ENCODE measurements around the gene PEPD. TPM values are rescaled to one million over a fixed set of nuclear protein-coding genes. Genes with fewer than 3 reads are reported as not detected.

The PEPD gene
- total RNA-seq, 1 experiment from 2014 or later, result 84.3 TPM

DNA sequence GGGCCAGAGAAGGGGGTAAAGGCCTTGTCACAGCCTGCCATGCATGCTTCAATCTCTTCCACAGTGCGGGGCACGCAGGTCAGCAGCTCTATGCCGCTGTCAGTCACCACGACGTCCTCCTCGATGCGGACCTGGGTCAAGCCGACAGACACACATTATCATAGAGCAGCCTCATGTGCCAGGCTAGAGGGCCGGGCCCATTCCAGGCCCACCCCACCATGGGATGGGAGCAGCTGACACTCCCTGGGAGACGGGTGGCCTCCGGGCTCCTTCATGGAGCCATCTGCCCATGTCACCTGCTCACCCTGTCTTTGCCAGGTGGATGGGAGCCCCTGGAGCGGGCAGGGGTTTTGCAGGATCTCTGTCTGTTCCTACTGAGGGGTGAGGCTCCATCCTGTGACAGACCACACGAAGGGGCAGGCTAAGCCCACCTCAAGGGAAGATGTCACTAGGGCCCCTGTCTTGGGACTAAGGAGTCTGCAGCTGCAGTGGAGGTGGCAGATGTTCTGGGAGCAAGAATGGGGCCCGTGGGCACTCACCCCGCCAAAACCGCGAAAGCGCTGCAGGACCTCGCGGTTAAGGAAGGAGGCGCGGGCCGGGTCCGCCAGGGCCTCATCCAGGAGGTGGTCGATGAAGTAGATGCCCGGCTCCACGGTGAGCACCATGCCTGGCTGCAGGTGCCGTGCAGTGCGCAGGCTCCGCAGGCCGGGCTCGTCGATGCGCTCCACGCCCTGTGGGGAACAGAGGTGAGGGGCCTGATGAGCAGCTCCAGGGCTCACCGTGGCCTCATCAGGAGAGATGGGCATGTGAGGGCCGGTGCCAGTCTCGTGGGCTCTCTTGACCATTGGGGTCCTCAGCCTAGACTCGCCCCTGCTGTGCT, 134.0 kb downstream of the PEPD start:
- Histone ChIP-seq H3K36me3 (replicated peaks; ENCODE audit: control insufficient read depth, insufficient read depth, low read length) (no peaks in the 10 kb centered on the region; the same call in none of the 2 replicates), H3K27me3 (ENCODE audit: control insufficient read depth, insufficient read depth, low read length) (no peaks in the 10 kb centered on the region), H3K4me3 (ENCODE audit: insufficient read depth, low read depth, low read length) (no peak overlapping the region)
- DNase-seq, result peak; percentile 52

DNA sequence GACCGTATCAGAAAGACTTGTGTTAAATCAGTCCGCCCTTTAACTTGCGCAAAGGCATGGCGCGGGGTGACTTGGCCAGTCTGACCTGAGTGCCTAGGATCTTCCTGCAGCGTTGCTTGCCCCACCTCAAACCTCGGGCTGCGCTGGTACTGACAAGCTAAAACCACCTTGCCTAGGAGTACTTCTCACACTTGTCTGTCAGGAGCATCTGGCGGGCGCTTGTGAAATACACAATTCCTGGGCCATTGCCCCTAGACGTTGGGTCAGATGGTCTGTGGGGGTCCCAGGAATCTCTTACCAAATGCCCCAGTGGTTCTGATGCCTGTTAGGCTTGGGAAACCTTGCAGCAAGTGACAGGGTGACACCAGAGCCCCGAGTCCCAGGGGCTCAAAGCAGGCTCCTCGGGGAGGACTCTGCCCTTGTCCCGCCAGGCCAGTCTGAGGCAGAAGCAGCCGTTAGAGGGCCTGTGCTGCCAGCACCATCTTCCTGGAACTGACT, 135.2 kb downstream of the PEPD start:
- no peak for DNase-seq
- Histone ChIP-seq H3K27me3 (ENCODE audit: control insufficient read depth, insufficient read depth, low read length) (no peaks in the 10 kb centered on the region), H3K4me3 (ENCODE audit: insufficient read depth, low read depth, low read length) (no peak overlapping the region), H3K36me3 (replicated peaks; ENCODE audit: control insufficient read depth, insufficient read depth, low read length) (peaks cover under 1% of the 10 kb centered on the region)

DNA sequence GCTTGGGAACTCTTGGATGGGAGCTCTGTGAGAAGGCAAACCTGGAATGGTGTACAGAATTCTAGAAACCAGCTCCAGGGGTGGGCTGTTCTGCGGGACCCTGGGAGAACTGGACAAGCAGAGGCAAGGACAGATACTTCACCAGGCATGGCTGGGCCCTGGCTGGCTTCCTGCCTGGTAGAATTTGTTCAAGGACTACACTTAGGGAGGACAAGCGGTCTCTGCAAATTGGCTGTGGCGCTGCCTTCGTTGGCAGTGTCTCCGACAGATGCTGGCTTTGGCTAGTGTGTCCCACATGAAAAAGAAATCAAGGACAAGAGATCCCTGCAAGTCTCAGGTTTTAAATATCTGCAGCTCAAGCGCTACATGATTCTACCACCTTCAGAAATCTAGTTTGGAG, 135.6 kb downstream of the PEPD start:
- H3K4me3 ChIP-seq (ENCODE audit: insufficient read depth, low read depth, low read length), result no peak overlapping the region
- H3K36me3 ChIP-seq (replicated peaks; ENCODE audit: control insufficient read depth, insufficient read depth, low read length), result peaks cover 2% of the 10 kb centered on the region
- no peak for DNase-seq
- H3K27me3 ChIP-seq (ENCODE audit: control insufficient read depth, insufficient read depth, low read length), result no peaks in the 10 kb centered on the region

DNA sequence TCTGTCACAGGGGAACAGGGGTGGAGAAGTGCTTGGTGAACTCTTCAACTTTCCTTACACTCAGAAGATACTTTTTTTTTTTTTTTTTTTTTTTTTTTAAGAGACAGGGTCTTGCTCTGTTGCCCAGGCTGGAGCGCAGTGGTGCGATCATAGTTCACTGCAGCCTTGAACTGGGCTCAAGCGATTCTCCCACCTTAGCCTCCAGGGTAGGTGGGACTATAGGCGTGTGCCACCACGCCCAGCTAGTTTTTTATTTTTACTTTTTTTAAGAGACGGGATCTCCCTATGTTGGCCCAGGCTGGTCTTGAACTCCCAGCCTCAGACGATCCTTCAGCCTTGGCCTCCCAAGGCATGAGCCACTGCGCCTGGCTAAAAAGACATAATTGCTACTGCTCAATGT, 136.6 kb downstream of the PEPD start:
- no peak for DNase-seq
- Histone ChIP-seq H3K36me3 (replicated peaks; ENCODE audit: control insufficient read depth, insufficient read depth, low read length) (peaks cover 2% of the 10 kb centered on the region), H3K4me3 (ENCODE audit: insufficient read depth, low read depth, low read length) (no peak overlapping the region), H3K27me3 (ENCODE audit: control insufficient read depth, insufficient read depth, low read length) (no peaks in the 10 kb centered on the region)

DNA sequence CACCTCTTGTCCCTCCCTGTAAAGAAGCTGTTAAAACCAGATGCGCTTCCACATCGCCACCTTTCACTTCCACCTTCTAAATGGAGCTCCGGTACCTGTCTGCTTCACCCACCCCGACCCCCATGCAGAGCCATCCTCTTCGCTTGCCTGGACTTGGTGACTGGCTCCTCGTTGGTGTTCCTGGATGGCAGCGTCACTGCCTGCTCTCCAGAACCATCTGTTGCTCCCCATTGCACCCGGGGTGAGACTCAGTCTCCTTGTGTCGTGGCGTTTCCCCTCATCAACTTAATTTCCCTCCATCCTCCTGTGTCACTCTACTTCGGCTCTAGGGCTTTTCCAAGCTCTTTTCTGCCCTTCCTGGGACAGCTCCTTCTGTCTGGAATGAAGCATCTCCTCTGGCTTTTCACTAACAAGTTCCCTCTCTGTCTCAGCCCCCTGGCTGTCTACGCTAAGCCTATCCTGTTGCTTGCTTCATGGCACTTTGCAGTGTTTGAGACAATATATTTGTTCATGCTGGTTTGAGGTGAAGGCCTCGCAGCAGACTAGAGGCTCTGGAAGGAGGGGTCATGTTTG, 137.8 kb downstream of the PEPD start:
- Histone ChIP-seq H3K36me3 (replicated peaks; ENCODE audit: control insufficient read depth, insufficient read depth, low read length) (peaks cover 2% of the 10 kb centered on the region), H3K4me3 (ENCODE audit: insufficient read depth, low read depth, low read length) (no peak overlapping the region), H3K27me3 (ENCODE audit: control insufficient read depth, insufficient read depth, low read length) (no peaks in the 10 kb centered on the region)
- DNase-seq, result no peak

DNA sequence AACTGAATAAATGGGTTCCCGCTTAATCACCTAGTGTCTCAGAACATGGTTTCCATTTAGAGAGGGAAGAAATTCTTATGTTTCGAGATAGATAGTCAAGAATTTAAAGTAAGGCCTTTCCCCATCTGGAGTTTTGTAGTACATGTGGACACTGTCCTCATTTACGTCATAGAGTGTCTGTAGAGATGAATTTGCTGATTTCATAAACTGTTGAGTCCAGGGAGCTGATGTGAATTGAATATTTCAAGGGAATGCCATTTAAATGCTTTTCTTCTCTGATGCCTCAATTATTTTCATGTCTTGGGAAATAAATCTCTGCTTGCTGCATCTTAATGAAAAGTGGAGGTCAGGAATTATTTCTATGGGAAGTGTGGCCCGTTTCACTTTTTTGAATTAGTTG, 138.6 kb downstream of the PEPD start:
- Histone ChIP-seq H3K27me3 (ENCODE audit: control insufficient read depth, insufficient read depth, low read length) (no peaks in the 10 kb centered on the region), H3K36me3 (replicated peaks; ENCODE audit: control insufficient read depth, insufficient read depth, low read length) (peaks cover 2% of the 10 kb centered on the region), H3K4me3 (ENCODE audit: insufficient read depth, low read depth, low read length) (no peak overlapping the region)
- no peak for DNase-seq

DNA sequence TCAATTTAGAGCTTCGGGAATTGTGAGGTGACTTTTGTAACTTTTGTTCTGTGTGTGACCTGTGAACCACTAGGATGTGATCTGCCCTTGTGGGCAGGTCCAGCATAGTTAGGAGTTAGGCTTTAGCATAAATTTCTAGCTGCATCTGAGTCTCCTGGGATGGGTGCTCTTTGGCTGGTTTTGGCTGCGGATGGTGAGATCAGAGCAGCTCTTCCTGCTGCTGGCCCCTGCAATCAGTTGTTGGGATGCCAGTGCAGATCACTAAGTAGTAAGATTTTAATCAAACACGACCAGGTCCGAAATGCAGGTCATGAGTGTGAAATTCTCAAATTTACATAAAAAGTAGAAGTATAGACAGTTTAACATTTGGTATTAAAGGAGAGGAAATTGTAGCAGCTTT, 139.6 kb downstream of the PEPD start:
- peaks cover 2% of the 10 kb centered on the region for H3K36me3 ChIP-seq (replicated peaks; ENCODE audit: control insufficient read depth, insufficient read depth, low read length)
- DNase-seq, result no peak
- H3K4me3 ChIP-seq (ENCODE audit: insufficient read depth, low read depth, low read length), result no peak overlapping the region
- H3K27me3 ChIP-seq (ENCODE audit: control insufficient read depth, insufficient read depth, low read length), result no peaks in the 10 kb centered on the region

DNA sequence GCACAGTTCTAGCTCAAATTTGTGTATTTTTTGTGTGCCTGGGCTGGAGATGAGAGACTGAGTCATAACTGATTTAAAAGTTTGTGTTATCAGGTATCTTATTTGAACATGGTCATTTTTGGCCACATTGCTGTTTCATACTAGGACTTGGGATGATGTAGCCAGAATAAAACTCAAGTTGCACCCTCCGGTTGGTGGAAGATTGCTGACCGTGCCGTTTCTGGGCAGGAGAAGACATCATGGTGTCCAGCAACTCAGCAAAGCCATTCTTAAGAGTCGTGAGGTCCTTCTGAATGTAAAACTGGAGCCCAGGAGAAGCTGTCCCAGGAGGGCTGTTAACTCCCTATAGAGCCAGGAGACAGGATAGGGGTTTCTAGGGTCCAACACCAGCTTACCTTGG, 140.5 kb downstream of the PEPD start:
- DNase-seq, result no peak
- Histone ChIP-seq H3K4me3 (ENCODE audit: insufficient read depth, low read depth, low read length) (no peak overlapping the region), H3K27me3 (ENCODE audit: control insufficient read depth, insufficient read depth, low read length) (no peaks in the 10 kb centered on the region), H3K36me3 (replicated peaks; ENCODE audit: control insufficient read depth, insufficient read depth, low read length) (peaks cover 2% of the 10 kb centered on the region)

DNA sequence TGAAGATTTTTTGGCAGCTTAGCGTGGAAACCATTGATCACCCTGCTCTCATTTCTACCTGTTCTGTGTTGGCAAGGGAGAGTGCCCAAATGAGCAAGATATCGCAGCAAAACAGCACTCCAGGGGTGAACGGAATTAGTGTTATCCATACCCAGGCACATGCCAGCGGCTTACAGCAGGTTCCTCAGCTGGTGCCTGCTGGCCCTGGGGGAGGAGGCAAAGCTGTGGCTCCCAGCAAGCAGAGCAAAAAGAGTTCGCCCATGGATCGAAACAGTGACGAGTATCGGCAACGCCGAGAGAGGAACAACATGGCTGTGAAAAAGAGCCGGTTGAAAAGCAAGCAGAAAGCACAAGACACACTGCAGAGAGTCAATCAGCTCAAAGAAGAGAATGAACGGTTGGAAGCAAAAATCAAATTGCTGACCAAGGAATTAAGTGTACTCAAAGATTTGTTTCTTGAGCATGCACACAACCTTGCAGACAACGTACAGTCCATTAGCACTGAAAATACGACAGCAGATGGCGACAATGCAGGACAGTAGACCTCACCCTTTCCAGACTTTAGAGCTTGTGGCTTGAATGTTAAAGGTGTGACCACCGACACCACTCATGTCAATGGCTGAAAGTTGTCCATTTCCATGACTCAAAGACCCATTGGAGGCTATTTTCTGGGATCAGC, 142.3 kb downstream of the PEPD start:
- DNase-seq, result no peak
- H3K36me3 ChIP-seq (replicated peaks; ENCODE audit: control insufficient read depth, insufficient read depth, low read length), result peaks cover 2% of the 10 kb centered on the region
- H3K27me3 ChIP-seq (ENCODE audit: control insufficient read depth, insufficient read depth, low read length), result no peaks in the 10 kb centered on the region
- H3K4me3 ChIP-seq (ENCODE audit: insufficient read depth, low read depth, low read length), result no peak overlapping the region

DNA sequence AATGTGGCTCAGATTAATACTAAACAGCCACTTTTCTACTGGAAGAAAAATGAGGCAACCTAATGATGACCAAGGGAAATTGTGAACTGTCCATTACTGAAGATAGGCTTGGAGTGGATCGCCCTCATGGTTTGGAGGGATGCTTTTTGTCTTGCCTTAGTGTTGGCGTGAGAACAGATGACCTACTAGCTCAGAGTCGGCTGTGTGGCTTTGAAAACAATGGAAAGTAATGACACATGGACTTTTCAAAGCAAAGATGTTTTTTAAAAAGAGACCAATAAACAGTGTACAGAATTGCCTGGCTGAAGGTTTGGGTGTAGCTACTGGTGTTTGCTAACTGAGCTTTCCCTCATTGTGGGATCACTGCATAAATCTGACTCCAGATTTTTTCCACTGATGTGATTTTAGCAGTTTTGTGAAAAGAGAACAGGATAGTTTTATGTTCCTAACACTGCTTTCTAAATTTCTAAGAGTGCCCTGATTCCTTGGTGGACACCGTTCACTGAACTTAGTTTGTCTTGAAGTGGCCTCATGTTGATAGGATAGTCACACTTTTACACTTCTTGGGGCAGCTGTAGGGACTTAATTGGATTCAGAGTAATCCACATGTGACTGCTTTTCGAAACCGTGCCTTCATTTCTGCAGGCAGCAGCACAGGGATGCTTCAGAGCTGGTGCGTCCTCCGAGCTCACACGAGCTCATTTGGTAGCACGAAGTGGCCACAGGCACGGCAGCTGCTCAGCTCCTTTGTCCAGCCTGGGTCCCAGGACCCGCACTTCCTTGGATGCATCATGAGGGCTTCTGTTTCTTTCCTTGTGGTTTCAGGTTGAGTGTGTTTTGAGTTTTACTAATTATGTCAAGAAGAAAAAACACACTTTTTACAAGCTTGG, 143.8 kb downstream of the PEPD start:
- no peak overlapping the region for H3K4me3 ChIP-seq (ENCODE audit: insufficient read depth, low read depth, low read length)
- H3K36me3 ChIP-seq (replicated peaks; ENCODE audit: control insufficient read depth, insufficient read depth, low read length), result peaks cover 2% of the 10 kb centered on the region
- H3K27me3 ChIP-seq (ENCODE audit: control insufficient read depth, insufficient read depth, low read length), result no peaks in the 10 kb centered on the region; the same call in 1 of the 2 replicates
- no peak for DNase-seq

DNA sequence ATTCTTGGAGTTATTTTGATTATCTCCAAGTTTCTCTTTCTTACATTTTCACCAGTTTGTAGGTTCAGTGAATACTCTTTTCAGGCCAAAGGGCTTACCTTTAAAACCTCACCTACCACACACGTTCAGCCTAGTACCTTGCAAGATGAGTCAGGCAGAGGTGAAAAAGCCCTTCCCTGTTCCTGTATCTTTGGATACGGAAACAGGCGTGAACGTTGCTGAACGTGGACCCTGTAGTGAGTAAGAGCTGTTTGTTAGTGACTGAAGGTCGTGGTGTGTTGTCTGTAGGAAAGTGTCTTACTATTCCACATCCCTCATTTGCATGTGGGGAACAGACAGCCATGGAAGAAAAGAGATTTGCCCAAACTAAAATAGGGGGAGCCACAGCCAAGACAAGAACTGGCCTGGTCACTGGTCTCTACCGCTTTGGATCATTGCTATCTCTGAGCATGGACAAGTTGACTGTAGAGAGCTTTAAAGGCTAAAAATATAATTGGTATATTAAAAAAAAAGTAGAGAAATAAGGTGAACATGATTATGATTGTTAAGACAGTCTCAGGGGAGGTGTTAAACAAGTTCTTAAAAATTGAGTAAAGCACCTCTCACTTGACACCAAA, 144.5 kb downstream of the PEPD start:
- DNase-seq, result no peak
- no peaks in the 10 kb centered on the region; the same call in 1 of the 2 replicates for H3K27me3 ChIP-seq (ENCODE audit: control insufficient read depth, insufficient read depth, low read length)
- peaks cover 2% of the 10 kb centered on the region for H3K36me3 ChIP-seq (replicated peaks; ENCODE audit: control insufficient read depth, insufficient read depth, low read length)
- H3K4me3 ChIP-seq (ENCODE audit: insufficient read depth, low read depth, low read length), result no peak overlapping the region

DNA sequence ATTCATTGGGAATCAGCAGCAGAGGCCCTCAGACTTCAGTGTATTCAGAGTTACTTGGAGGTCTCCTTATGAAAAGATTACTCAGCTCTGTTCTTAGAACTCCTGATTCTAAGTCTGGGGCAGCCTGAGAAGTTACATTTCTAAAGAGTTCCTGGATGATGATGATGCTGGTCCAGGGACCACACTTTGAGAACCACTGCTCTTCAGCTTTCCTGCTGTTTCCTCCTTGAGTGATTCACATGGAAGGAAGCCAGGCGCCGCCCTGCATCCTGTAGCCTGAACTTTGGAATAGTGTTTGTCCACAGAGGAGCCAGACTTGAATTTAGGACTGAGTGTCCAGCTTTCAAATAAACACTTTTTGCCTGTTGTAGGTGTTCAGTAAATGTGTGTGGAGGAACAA, 145.2 kb downstream of the PEPD start:
- H3K36me3 ChIP-seq (replicated peaks; ENCODE audit: control insufficient read depth, insufficient read depth, low read length), result peaks cover 2% of the 10 kb centered on the region
- no peaks in the 10 kb centered on the region; the same call in 1 of the 2 replicates for H3K27me3 ChIP-seq (ENCODE audit: control insufficient read depth, insufficient read depth, low read length)
- no peak for DNase-seq
- no peak overlapping the region for H3K4me3 ChIP-seq (ENCODE audit: insufficient read depth, low read depth, low read length)

DNA sequence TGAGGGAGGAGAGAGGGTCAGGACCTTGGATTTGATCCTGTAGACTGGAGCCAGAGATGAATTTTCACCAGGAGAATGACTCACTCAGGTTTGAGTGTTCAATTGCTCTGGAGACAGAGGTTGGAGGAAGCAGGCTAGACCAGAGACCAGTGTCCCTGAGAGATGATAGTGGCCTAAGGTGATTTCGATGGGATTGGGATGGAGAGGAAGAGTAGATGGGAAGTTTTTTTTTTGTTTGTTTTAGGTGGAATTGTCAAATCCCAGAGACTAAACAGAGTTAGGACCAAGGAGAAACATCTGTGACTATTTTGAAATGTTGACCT, 145.8 kb downstream of the PEPD start:
- Histone ChIP-seq H3K27me3 (ENCODE audit: control insufficient read depth, insufficient read depth, low read length) (no peaks in the 10 kb centered on the region; the same call in 1 of the 2 replicates), H3K36me3 (replicated peaks; ENCODE audit: control insufficient read depth, insufficient read depth, low read length) (no peaks in the 10 kb centered on the region; the same call in 1 of the 2 replicates), H3K4me3 (ENCODE audit: insufficient read depth, low read depth, low read length) (no peak overlapping the region)
- DNase-seq, result no peak

All from H7 (cell line).